Stimulated activated CD8-positive, alpha-beta memory T cell treated with anti-CD3 and anti-CD28 coated beads, Interleukin-4, amount 100 ng/mL, for 48 hours (primary cell): Measurements from ENCODE around the gene SLC16A3.
A peak's percentile ranks its signal among the peaks of the same experiment; 100 is the strongest.
"Not testable (repeated sequence)": the region's sequence is repeated elsewhere in the genome, so short reads cannot be mapped to it uniquely, and the experiment has no call there.

Experiments used
- DNase-seq: peaks from one replicate; pipeline ENCODE4 v3.0.0-alpha.2; 2020

Gene SLC16A3

GRCh38 chr17:82228842-82229697 is at the start of gene SLC16A3:
Gene SLC16A3 (plus strand): TSS chr17:82229042. CDS start chr17:82236009, 6,967 bp downstream.
- peak; percentile 74 for DNase-seq

GRCh38 chr17:82179412-82179811 is 49.4 kb upstream of the SLC16A3 start:
- no peak for DNase-seq

GRCh38 chr17:82179946-82180475 is 48.8 kb upstream of the SLC16A3 start:
- no peak for DNase-seq

- DNase-seq = no peak
These were observed 47.9 kb upstream of the SLC16A3 start for GRCh38 chr17:82180776-82181528.

GRCh38 chr17:82184761-82185160 is 44.1 kb upstream of the SLC16A3 start:
- no peak for DNase-seq

GRCh38 chr17:82186221-82186620 is 42.6 kb upstream of the SLC16A3 start:
- no peak for DNase-seq

- DNase-seq = no peak
These were observed 41.3 kb upstream of the SLC16A3 start for GRCh38 chr17:82187500-82187899.

- DNase-seq = no peak
These were observed 40.6 kb upstream of the SLC16A3 start for GRCh38 chr17:82188001-82188961.

GRCh38 chr17:82193050-82193449 is 35.8 kb upstream of the SLC16A3 start:
- DNase-seq = not testable (repeated sequence)

- no peak for DNase-seq
These were observed 35.2 kb upstream of the SLC16A3 start for GRCh38 chr17:82193520-82194220.

GRCh38 chr17:82194765-82195164 is 34.1 kb upstream of the SLC16A3 start:
- no peak for DNase-seq

- no peak for DNase-seq
These were observed 32.9 kb upstream of the SLC16A3 start for GRCh38 chr17:82195675-82196672.

GRCh38 chr17:82198092-82198491 is 30.8 kb upstream of the SLC16A3 start:
- DNase-seq = no peak

GRCh38 chr17:82199496-82199895 is 29.3 kb upstream of the SLC16A3 start:
- DNase-seq = no peak

- no peak for DNase-seq
These were observed 28.7 kb upstream of the SLC16A3 start for GRCh38 chr17:82200135-82200534.

GRCh38 chr17:82200743-82201497 is 27.9 kb upstream of the SLC16A3 start:
- DNase-seq = peak; percentile 76

- DNase-seq = no peak
These were observed 27.3 kb upstream of the SLC16A3 start for GRCh38 chr17:82201498-82201910.

- DNase-seq = peak; percentile 56
These were observed 25.9 kb upstream of the SLC16A3 start for GRCh38 chr17:82202981-82203380.

GRCh38 chr17:82203920-82204319 is 24.9 kb upstream of the SLC16A3 start:
- no peak for DNase-seq
